ENCODE data around the gene KLF6. TPM values are rescaled to one million over a fixed set of nuclear protein-coding genes. Genes with fewer than 3 reads are reported as not detected.

The KLF6 gene
- polyA plus RNA-seq, 1 experiment, result 47.2 TPM

- TF ChIP-seq CTCF (IDR thresholded peaks at IDR 0.05; ENCODE audit: low read depth, low read length), result no peak
- CTCF ChIA-PET, result no interaction called here
- H3K4me3 ChIP-seq (ENCODE audit: low read depth, low read length), result no peak overlapping the region
- no peak for DNase-seq (ENCODE audit: low read depth, low spot score)
- H3K27ac ChIP-seq (ENCODE audit: low read depth, low read length), result peak overlapping the region; percentile 79
- no peaks in the 10 kb centered on the region for H3K27me3 ChIP-seq (ENCODE audit: control insufficient read depth, insufficient read depth, low read length)
- no peaks in the 10 kb centered on the region for H3K9me3 ChIP-seq (ENCODE audit: control insufficient read depth, insufficient read depth, low read length)
- POLR2A ChIA-PET, result interaction anchor here (2.9 kb wide), 1 partner anchor 20 kb away, joined by 24 read pairs; the partner anchor contains the start of gene KLF6
These were observed 20.3 kb upstream of the KLF6 start for GRCh38 chr10:3805201-3805790.

GRCh38 chr10:3803927-3804741, 19.1 kb upstream of the KLF6 start:
- H3K27ac ChIP-seq (ENCODE audit: low read depth, low read length), result no peak overlapping the region
- H3K4me3 ChIP-seq (ENCODE audit: low read depth, low read length), result no peak overlapping the region
- no peaks in the 10 kb centered on the region for H3K27me3 ChIP-seq (ENCODE audit: control insufficient read depth, insufficient read depth, low read length)
- no peaks in the 10 kb centered on the region for H3K9me3 ChIP-seq (ENCODE audit: control insufficient read depth, insufficient read depth, low read length)
- TF ChIP-seq CTCF (IDR thresholded peaks at IDR 0.05; ENCODE audit: low read depth, low read length), result no peak
- DNase-seq (ENCODE audit: low read depth, low spot score), result no peak
- ChIA-PET CTCF (no interaction called here), POLR2A (no interaction called here)

- Histone ChIP-seq H3K27ac (ENCODE audit: low read depth, low read length) (no peak overlapping the region), H3K4me3 (ENCODE audit: low read depth, low read length) (no peak overlapping the region), H3K9me3 (ENCODE audit: control insufficient read depth, insufficient read depth, low read length) (no peaks in the 10 kb centered on the region), H3K27me3 (ENCODE audit: control insufficient read depth, insufficient read depth, low read length) (no peaks in the 10 kb centered on the region)
- ChIA-PET POLR2A (no interaction called here), CTCF (interaction anchor here (0.6 kb wide), 1 partner anchor 610 kb away, joined by 3 read pairs; no protein-coding TSS in a partner anchor)
- TF ChIP-seq CTCF (IDR thresholded peaks at IDR 0.05; ENCODE audit: low read depth, low read length), result no peak
- no peak for DNase-seq (ENCODE audit: low read depth, low spot score)
These were observed 18.4 kb upstream of the KLF6 start for GRCh38 chr10:3803295-3803926.

GRCh38 chr10:3802526-3803265, 17.7 kb upstream of the KLF6 start:
- no peak for DNase-seq (ENCODE audit: low read depth, low spot score)
- no peaks in the 10 kb centered on the region for H3K27me3 ChIP-seq (ENCODE audit: control insufficient read depth, insufficient read depth, low read length)
- TF ChIP-seq CTCF (IDR thresholded peaks at IDR 0.05; ENCODE audit: low read depth, low read length), result no peak
- no peak overlapping the region for H3K27ac ChIP-seq (ENCODE audit: low read depth, low read length)
- CTCF ChIA-PET, result interaction anchor here (0.6 kb wide), 1 partner anchor 609 kb away, joined by 3 read pairs; no protein-coding TSS in a partner anchor
- H3K4me3 ChIP-seq (ENCODE audit: low read depth, low read length), result no peak overlapping the region
- H3K9me3 ChIP-seq (ENCODE audit: control insufficient read depth, insufficient read depth, low read length), result no peaks in the 10 kb centered on the region
- POLR2A ChIA-PET, result no interaction called here
